Thymus (tissue), 11 donors: ENCODE measurements around the gene ABLIM2. TPM values are rescaled to one million over a fixed set of nuclear protein-coding genes. Genes with fewer than 3 reads are reported as not detected.

Source experiments
- DNase-seq, 9 donors: peaks; one replicate each; pipeline ENCODE4 v3.0.0-alpha.2; 2013; ENCODE audit warnings: low spot score in 9 of 9, low read depth in 6 of 9, missing footprints in 1 of 9
- H3K27ac ChIP-seq, 2 donors: one replicate each; pipeline ENCODE4 v1.5.1; 2013; ENCODE audit warnings: control low read depth in 1 of 2, low read depth in 1 of 2, low read length in 1 of 2, mild to moderate bottlenecking in 1 of 2, moderate library complexity in 1 of 2
- H3K27me3 ChIP-seq, 2 donors: one replicate each; pipeline ENCODE4 v1.5.1; 2013; ENCODE audit warnings: low read length in 1 of 2; ENCODE audit not compliant: control insufficient read depth in 2 of 2, insufficient read depth in 1 of 2
- H3K36me3 ChIP-seq, 2 donors: one replicate each; pipeline ENCODE4 v1.5.1; 2013; ENCODE audit warnings: low read length in 1 of 2, mild to moderate bottlenecking in 1 of 2, moderate library complexity in 1 of 2; ENCODE audit not compliant: control insufficient read depth in 2 of 2, insufficient read depth in 2 of 2
- H3K4me1 ChIP-seq, 2 donors: one replicate each; pipeline ENCODE4 v1.5.1; 2013; ENCODE audit warnings: low read length in 2 of 2; ENCODE audit not compliant: control insufficient read depth in 2 of 2, insufficient read depth in 2 of 2
- H3K4me3 ChIP-seq, 2 donors: one replicate each; pipeline ENCODE4 v1.5.1; 2013; ENCODE audit warnings: low read length in 2 of 2, control low read depth in 1 of 2, mild to moderate bottlenecking in 1 of 2
- H3K9me3 ChIP-seq, 2 donors: one replicate each; pipeline ENCODE4 v1.5.1; 2013; ENCODE audit warnings: low read length in 1 of 2, mild to moderate bottlenecking in 1 of 2; ENCODE audit not compliant: control insufficient read depth in 2 of 2, insufficient read depth in 1 of 2
- WGBS: extraction: QIAGEN DNeasy Blood & Tissue Kit; methylation state at CpG from one replicate; pipeline ENCODE4 v1.1.7; 2013; 5-methylcytosine and 5-hydroxymethylcytosine counted together
- polyA plus RNA-seq: library from polyadenylated mRNA; stranded (reverse); fragments of 200-250 nt; gene quantifications from one replicate; pipeline ENCODE4 v1.2.3, GENCODE V29; 2013
- total RNA-seq: library from RNA; stranded (reverse); fragments of 120-200 nt; gene quantifications from one replicate; pipeline ENCODE4 v1.2.4, GENCODE V29; 2013
- donor health status: healthy.

ABLIM2 gene
- total and polyA plus RNA-seq, 2 donors, result 1.0 to 7.4 TPM

DNA sequence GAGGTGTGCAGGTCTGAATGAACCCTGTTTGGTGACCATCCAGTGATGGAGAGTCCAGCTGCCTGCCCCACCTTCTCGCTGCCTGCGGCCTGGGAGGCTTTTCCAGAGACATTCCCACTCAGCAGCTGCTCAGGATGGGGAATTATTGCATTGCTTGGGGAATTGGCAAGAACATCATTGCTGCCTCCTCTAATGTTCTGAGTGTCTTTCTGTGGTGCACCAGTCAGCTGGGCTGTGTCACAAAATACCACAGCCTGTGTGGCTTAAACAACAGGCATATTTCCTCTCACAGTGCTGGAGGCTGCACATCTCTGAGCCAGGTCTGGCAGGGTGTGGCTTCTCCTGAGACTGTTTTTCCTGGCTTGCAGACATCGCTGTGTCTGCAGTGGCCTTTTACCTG is 132.2 kb downstream of the ABLIM2 start:
- Histone ChIP-seq H3K27ac (no peak overlapping the region), H3K4me3 (no peak overlapping the region), H3K9me3 (no peaks in the 10 kb centered on the region), H3K4me1 (no peaks in the 10 kb centered on the region), H3K27me3 (peaks cover 0 to 2% of the 10 kb centered on the region in 2 donors), H3K36me3 (no peaks in the 10 kb centered on the region)
- DNase-seq, result no peak
- 90% methylated on average over 3 of the region's 3 CpGs for WGBS

DNA sequence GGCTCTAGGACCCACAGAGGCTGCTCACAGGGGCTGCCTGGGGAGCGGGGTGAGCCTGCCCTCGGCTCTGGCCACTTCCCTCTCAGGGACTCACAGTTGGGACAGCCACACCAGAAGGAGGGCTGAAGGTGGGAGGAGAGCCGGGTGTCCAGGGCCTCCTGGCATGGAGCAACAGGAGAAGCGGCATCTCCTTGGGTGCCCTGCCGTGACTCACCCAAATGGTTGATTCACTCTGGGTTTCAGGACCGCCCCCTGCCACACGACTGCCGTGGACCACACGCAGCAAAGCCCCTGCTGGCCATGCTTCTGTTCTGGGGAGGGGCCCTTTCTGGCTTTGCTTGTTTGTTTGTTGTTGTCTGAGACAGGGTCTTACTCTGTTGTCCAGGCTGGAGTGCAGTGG is 132.9 kb downstream of the ABLIM2 start:
- Histone ChIP-seq H3K4me1 (no peaks in the 10 kb centered on the region), H3K27ac (no peak overlapping the region), H3K27me3 (peaks cover 0 to 2% of the 10 kb centered on the region in 2 donors), H3K4me3 (no peak overlapping the region), H3K36me3 (no peaks in the 10 kb centered on the region), H3K9me3 (no peaks in the 10 kb centered on the region)
- DNase-seq, result no peak
- 86% methylated on average over 9 of the region's 9 CpGs for WGBS

DNA sequence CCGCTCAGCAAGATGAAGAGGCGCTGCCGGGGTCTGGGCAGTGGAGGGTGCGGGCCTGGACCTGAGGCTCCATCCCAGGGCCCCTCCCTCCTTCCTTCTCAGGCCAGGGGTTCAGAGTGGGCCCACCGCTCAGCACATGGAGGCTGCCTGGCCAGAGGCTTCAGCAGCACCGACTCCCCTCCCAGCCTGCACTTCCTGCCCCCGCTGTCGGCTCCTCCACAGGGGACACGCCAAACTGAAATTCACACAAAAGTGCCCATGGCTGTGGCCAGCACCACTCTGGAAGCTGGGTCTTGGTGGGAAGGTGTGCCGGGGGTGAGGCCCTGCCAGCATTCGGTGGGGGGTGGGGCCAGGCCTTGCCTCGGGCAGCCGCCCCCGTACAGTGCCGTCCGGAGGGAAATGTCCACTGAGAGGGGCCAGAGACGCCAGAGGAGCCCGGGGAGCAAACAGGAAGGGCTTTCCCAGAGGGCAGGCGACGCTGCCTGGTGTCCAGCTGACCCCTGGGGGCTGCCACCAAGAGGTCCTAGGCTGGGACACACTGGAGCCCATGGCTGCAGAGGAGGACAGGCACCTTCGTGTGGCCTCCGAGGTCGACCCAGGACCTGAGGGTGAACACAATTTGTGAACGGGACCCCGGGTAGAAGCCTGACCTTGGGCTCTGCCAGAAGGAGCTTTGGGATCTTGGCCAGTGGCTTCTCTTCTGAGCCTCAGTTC is 134.4 kb downstream of the ABLIM2 start:
- WGBS, result 58% methylated on average over 25 of the region's 25 CpGs
- no peaks in the 10 kb centered on the region for H3K36me3 ChIP-seq
- no peaks in the 10 kb centered on the region for H3K4me1 ChIP-seq
- no peaks in the 10 kb centered on the region for H3K9me3 ChIP-seq
- H3K27ac ChIP-seq, result no peak overlapping the region
- H3K27me3 ChIP-seq, result peaks cover 0 to 2% of the 10 kb centered on the region in 2 donors
- H3K4me3 ChIP-seq, result no peak overlapping the region
- no peak for DNase-seq

DNA sequence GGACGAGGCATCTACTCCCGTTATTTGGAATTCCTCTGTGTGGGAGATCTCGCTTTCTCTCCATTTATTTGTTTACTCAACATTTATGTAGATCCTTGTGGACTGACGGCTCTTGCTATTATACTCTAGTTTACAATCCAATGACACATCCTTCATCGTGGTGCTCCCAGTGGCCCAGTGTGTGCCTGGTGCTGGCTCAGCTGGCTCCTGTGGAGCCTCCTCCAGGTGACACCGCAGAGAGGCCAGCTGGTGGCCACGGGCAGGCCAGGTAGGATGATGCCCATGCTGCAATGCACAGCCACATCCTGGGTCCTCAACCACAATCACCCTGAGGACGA is 134.9 kb downstream of the ABLIM2 start:
- H3K4me3 ChIP-seq, result no peak overlapping the region
- peaks cover 0 to 2% of the 10 kb centered on the region in 2 donors for H3K27me3 ChIP-seq
- no peaks in the 10 kb centered on the region for H3K9me3 ChIP-seq
- no peak for DNase-seq
- no peaks in the 10 kb centered on the region for H3K36me3 ChIP-seq
- H3K27ac ChIP-seq, result no peak overlapping the region
- WGBS, result 88% methylated on average over 8 of the region's 8 CpGs
- H3K4me1 ChIP-seq, result no peaks in the 10 kb centered on the region

- DNase-seq, result no peak
These were observed 135.6 kb downstream of the ABLIM2 start for GRCh38 chr4:8022767-8023695.

GRCh38 chr4:8021796-8022195 is 136.8 kb downstream of the ABLIM2 start:
- no peak for DNase-seq
- Histone ChIP-seq H3K27me3 (peaks cover 0 to 2% of the 10 kb centered on the region in 2 donors), H3K27ac (no peak overlapping the region), H3K9me3 (no peaks in the 10 kb centered on the region), H3K4me1 (no peaks in the 10 kb centered on the region), H3K4me3 (no peak overlapping the region), H3K36me3 (no peaks in the 10 kb centered on the region)
- WGBS, result 81% methylated on average over 13 of the region's 13 CpGs

More at GRCh38 chr4:8022767-8023695, 135.6 kb downstream of the ABLIM2 start:
- Histone ChIP-seq H3K9me3 (no peaks in the 10 kb centered on the region), H3K36me3 (no peaks in the 10 kb centered on the region), H3K4me3 (no peak overlapping the region), H3K27me3 (peaks cover 0 to 2% of the 10 kb centered on the region in 2 donors), H3K4me1 (no peaks in the 10 kb centered on the region), H3K27ac (no peak overlapping the region)
- WGBS, result 91% methylated on average over 29 of the region's 29 CpGs

DNA sequence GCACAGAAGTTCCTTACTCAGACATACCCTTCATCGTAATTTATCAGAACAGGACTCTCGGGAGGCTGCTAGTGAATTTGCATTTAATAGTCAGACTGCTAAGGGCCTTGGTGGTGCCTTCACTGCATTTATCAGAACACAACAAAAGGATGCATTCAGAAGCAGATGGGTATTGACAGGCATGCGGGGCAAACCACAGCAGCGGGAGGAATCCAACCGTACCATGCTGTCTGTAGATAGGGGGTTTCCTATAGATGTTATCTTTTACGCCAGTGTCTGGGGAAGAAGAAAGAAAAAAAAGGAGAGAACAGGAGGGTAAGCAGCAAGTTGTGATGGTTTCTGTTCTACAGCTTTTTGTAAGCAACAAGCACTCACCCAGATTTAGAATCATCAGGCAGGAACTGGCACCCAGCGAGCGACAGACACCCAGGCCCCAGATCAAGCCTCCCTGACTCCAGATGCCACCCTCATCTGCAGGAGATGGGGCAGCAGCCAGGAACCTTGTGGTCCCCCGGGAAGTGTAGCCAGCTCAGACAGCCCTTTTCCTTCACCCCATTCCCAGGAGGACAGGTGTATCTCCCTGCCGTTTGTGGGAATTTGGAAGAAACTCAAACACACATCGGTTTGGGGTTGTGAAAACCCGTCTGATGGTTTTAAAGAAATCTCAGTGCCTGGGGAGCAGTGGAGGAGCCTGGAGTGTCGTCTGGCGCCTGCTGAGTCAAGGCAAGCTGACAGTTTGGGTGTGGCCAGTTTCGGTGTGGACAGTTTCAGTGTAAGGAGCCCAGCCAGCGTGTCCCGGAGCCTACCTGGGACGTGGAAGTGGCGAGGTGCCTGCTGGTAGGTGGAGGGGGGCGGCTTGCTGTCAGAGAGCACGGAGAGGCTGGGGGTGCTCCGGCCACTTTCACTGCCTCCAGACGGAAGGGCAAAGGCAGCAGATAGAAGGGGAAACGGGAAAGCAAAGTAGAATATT is 138.9 kb downstream of the ABLIM2 start:
- Histone ChIP-seq H3K4me3 (no peak overlapping the region), H3K27me3 (peaks cover 0 to 2% of the 10 kb centered on the region in 2 donors), H3K4me1 (no peaks in the 10 kb centered on the region), H3K27ac (no peak overlapping the region), H3K9me3 (no peaks in the 10 kb centered on the region), H3K36me3 (no peaks in the 10 kb centered on the region)
- 65% methylated on average over 24 of the region's 24 CpGs for WGBS
- DNase-seq, result no peak

DNA sequence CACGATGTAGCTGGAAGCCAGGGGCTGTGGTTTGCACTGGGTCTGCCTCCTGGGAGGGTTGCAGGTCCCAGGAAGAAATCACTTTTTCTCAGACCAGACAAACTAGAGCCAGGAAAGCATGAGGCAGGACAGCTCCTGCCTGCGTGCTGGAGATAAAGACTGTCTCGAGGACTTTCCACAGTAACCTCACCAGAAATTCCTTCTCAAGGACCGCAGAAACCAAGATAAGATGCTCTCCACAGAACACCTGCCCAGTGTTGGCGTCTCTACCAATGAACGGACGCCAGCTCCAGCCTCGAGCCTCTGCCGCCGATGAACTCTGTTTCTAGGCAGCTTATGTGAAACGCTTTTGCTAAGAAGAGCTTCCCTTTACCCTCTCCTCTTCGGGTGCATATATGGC is 142.1 kb downstream of the ABLIM2 start:
- no peak overlapping the region for H3K4me3 ChIP-seq
- H3K9me3 ChIP-seq, result no peaks in the 10 kb centered on the region
- no peaks in the 10 kb centered on the region for H3K36me3 ChIP-seq
- H3K27me3 ChIP-seq, result no peaks in the 10 kb centered on the region
- DNase-seq, result no peak
- WGBS, result 75% methylated on average over 12 of the region's 12 CpGs
- no peak overlapping the region for H3K27ac ChIP-seq
- no peaks in the 10 kb centered on the region for H3K4me1 ChIP-seq
